GM18951 (cell line): Measurements from ENCODE around the gene TRDMT1.

Experiments used
- POLR2A ChIP-seq: IDR thresholded peaks from 4 replicates; pipeline ENCODE4 v1.6.1; 2011; ENCODE audit warnings: mild to moderate bottlenecking; ENCODE audit not compliant: insufficient read length, insufficient read depth; ENCODE audit errors: extremely low read depth
- in situ Hi-C: fragments of 300-500 bp; cut with MboI; formaldehyde crosslinking; loops from one replicate; pipeline ENCODE4 v1.12.0; 2022; ENCODE audit warnings: low sequenced_read_pairs, mixed read lengths, inconsistent platforms; ENCODE audit not compliant: unreplicated experiment

TRDMT1 gene

DNA sequence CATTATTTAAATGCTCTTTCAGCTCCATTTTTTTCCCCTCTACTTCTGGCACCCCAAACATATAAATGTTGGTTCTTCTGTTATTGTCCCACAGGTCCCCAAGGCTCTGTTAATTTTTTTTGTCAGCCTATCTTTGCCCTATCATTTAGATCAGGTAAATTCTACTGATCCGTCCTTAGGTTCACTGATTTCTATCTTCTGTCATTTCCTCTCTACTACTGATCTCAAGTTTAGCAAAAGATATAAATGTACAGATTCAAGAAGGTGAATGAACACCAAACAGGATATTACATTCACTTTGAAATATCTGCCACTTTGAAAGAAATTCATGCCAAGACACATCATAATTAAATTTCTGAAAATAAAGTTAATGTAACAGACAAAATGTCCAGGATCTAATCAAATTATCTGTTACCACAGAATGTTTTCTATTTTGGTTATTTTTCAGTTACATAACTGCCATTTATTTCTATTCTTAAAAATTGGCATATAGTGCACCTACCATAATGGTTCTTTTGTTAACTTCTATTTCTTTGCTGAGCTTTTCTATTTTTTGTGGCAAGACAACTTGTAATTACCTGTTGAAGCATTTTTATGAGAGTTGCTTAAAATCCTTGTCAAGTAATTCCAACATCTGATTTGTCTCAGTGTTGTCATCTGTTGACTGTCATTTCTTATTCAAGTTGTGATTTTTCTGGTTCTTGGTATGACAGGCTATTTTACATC, 59.8 kb downstream of the TRDMT1 start:
- no peak for TF ChIP-seq POLR2A
- in situ Hi-C loops = no loop called here

GRCh38 chr10:17140386-17140761, 61.1 kb downstream of the TRDMT1 start:
- no peak for TF ChIP-seq POLR2A
- in situ Hi-C loops = no loop called here

- in situ Hi-C loops = no loop called here
- no peak for TF ChIP-seq POLR2A
Observed at GRCh38 chr10:17138460-17139042, 62.9 kb downstream of the TRDMT1 start.

- in situ Hi-C loops = no loop called here
- TF ChIP-seq POLR2A = no peak
Observed at GRCh38 chr10:17134737-17135260, 66.7 kb downstream of the TRDMT1 start.

DNA sequence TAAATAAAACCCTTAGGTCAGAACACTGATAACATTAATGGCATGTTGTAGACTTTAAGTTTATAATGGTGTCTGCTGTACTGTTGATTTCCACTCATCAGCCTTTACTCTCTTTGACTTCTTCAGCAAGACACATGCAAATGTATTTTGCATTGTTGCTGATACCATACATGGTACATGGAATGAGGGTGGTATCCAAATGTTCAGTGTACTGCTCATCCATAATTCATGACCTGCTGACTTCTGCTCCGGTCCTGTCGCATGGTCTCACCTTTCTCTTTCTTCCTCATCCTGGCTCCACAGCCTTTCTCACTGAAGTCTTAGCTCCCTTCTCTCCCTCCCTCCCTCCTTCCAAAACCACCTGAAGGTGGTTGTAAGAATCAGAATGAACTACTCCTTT, 67.2 kb downstream of the TRDMT1 start:
- in situ Hi-C loops = no loop called here
- no peak for TF ChIP-seq POLR2A

- in situ Hi-C loops = no loop called here
- TF ChIP-seq POLR2A = no peak
Observed at GRCh38 chr10:17129741-17130140, 71.7 kb downstream of the TRDMT1 start, which contains the start of gene CUBN. Gene CUBN, minus strand, starts transcription at chr10:17129811. Its CDS starts 46 bp downstream, at chr10:17129765.

DNA sequence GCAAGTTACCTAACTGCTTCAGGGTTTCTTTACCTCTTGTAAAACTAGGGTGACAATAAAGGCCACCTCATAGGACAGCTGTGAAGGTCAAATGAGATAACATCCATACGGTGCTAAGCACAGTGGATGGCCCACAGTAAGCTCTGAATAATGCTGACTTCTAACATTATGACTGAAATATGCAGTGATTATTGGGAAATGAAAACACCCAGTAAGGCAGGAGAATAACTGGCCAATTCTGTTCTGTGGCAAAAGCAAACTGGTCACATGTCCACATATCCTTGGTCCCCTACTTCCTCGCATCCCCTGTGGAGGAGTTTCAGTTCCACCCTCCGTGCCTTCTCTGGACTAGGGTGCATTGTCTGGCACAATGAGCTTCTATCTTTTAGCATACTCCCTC, 73.2 kb downstream of the TRDMT1 start:
- no peak for TF ChIP-seq POLR2A
- in situ Hi-C loops = no loop called here

- in situ Hi-C loops = no loop called here
Observed at GRCh38 chr10:17126327-17126726, 75.1 kb downstream of the TRDMT1 start.

GRCh38 chr10:17125206-17125893, 76.1 kb downstream of the TRDMT1 start:
- in situ Hi-C loops = no loop called here
- TF ChIP-seq POLR2A = no peak

More at GRCh38 chr10:17126327-17126726, 75.1 kb downstream of the TRDMT1 start:
- no peak for TF ChIP-seq POLR2A

DNA sequence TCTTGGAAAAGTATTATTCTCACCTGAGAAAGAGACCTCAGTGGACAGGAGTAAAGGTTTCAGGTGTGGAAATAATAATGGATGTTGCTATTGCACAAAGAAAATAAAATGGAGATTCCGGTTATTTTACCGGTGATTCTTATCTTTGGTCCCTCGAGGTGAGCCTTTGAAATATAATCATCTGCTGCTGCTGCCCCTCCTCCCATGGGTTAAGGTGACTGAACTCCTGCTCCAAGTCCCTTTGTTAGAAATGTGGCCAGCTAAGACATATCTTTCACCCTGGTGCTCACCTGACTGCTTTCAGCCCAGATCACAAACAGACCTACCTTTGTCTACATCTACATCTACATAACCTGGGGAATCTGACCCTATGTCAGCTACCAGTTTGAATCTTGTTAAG, 77.5 kb downstream of the TRDMT1 start:
- in situ Hi-C loops = no loop called here

GRCh38 chr10:17122726-17123661, 78.5 kb downstream of the TRDMT1 start:
- no peak for TF ChIP-seq POLR2A
- in situ Hi-C loops = no loop called here

More for the DNA sequence above, 77.5 kb downstream of the TRDMT1 start:
- no peak for TF ChIP-seq POLR2A

- in situ Hi-C loops = no loop called here
- TF ChIP-seq POLR2A = no peak
Observed at GRCh38 chr10:17122052-17122451, 79.4 kb downstream of the TRDMT1 start.
